ENCODE results near the gene CD40. TPM values are rescaled to one million over a fixed set of nuclear protein-coding genes. Genes with fewer than 3 reads are reported as not detected.
A peak's percentile ranks its signal among the peaks of the same experiment; 100 is the strongest.
"Not testable (repeated sequence)": the region's sequence is repeated elsewhere in the genome, so short reads cannot be mapped to it uniquely, and the experiment has no call there.

Gene CD40
- 6.2 and 13.7 TPM in 2 replicates for total RNA-seq (2014; rRNA removed; shearing (Covaris generic))

DNA sequence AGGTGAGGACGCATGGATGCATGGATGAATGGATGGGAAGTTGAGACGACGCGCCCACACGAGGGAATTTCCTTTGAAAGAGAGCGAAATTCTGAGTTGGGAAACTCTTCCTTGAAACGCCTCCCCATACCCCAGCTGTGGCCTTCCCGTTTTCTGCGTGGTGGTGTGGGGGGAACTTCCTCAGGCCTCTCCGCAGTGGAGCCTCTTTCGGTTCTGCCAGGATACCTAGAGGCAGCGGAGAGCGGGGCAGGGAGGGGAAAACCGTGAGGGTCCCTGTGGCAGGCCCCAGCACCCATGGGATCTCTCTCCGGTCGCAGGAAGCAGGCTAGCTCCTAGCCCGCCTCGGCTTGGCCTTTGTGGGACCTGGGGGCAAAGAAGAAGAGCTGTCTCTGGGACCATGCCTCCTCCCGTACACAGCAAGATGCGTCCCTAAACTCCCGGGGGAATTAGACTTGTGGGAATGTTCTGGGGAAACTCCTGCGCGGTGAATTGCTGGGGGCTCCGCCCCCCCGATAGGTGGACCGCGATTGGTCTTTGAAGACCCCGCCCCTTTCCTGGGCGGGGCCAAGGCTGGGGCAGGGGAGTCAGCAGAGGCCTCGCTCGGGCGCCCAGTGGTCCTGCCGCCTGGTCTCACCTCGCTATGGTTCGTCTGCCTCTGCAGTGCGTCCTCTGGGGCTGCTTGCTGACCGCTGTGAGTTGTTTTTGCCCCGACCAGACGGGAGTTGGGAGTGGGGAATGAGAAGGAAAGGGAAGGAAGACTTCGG is at the start of gene CD40:
TSS of gene CD40 (plus strand) at position 611 of the 764 bp plus-strand sequence. CDS start at position 641, 30 bp downstream.
- DNase-seq (ENCODE audit: low spot score): peak; percentile 25

- no peak for DNase-seq (ENCODE audit: low spot score)
These were observed 47.8 kb upstream of the CD40 start for GRCh38 chr20:46070215-46070900.

- no peak for DNase-seq (ENCODE audit: low spot score)
These were observed 46.5 kb upstream of the CD40 start for GRCh38 chr20:46071573-46071972.

- DNase-seq (ENCODE audit: low spot score): no peak
These were observed 45.1 kb upstream of the CD40 start for GRCh38 chr20:46073024-46073423.

- no peak for DNase-seq (ENCODE audit: low spot score)
These were observed 44.7 kb upstream of the CD40 start for GRCh38 chr20:46073443-46073842.

GRCh38 chr20:46074006-46074405 is 44.1 kb upstream of the CD40 start:
- DNase-seq (ENCODE audit: low spot score): no peak

DNA sequence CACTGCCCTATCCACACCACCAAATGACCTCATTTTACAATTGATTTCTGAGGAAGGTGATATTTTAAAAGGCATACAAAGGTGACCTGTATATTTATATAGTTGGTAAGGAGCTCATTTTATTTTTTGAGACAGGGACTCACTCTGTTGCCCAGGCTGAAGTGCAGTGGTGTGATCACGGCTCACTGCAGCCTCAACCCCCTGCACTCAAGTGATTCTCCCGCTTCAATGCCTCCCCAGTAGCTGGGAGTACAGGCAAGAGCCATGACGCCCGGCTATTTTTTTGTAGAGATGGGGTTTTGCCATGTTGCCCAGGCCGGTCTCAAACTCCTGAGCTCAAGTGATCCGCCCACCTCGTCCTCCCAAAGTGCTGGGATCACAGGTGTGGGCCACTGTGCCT is 41.3 kb upstream of the CD40 start:
- DNase-seq (ENCODE audit: low spot score): no peak

DNA sequence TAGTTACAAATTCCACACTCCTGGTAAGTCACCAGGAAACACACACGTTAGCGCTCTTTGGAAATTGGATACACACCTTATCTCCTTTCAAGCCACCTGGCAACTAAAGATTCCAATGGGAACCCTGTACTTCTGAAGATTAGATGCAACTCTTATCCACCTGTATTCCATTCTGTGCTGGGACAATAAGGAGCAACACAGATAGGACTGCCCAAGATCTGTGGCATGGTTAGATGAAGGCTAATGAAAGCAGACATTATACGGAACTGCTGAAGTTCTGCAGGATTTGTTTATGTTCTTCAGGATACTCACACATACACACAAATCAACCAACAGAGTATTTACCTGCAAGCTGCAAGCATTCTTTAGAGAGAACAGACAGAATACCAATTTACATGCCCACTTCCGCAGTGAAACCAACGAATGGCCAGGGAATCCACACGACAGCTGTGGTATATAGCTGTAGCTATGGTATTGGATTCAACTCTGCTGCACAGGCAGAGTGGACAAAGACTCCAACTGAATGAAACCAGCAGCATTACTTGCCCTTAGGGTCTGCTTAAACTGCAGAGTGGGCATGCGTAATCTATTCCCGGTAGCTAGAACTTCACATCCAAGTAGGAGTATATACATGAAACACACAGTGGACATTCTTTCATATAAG is 40.3 kb upstream of the CD40 start:
- no peak for DNase-seq (ENCODE audit: low spot score)

GRCh38 chr20:46078954-46079353 is 39.2 kb upstream of the CD40 start:
- no peak for DNase-seq (ENCODE audit: low spot score)

- DNase-seq (ENCODE audit: low spot score): no peak
These were observed 37.0 kb upstream of the CD40 start for GRCh38 chr20:46081074-46081473.

GRCh38 chr20:46083101-46083500 is 35.0 kb upstream of the CD40 start:
- DNase-seq (ENCODE audit: low spot score): no peak

- no peak for DNase-seq (ENCODE audit: low spot score)
These were observed 34.5 kb upstream of the CD40 start for GRCh38 chr20:46083531-46084061.

DNA sequence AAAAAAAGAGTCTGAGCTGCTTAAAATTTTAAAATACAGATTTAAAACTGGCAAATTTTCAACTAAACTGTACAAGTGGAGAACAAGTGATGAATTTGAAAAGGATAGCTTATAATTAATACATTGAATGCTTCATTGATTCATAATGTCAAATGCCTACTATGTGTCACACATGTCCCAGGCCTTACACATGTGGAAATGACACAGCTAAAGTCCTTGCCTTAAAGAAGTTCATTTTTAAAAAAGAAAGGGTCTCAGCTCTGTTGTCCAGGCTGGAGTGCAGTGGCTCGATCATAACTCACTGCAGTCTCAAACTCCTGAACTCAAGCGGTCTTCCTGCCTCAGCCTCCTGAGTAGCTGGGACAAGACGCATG is 33.3 kb upstream of the CD40 start:
- no peak for DNase-seq (ENCODE audit: low spot score)

DNA sequence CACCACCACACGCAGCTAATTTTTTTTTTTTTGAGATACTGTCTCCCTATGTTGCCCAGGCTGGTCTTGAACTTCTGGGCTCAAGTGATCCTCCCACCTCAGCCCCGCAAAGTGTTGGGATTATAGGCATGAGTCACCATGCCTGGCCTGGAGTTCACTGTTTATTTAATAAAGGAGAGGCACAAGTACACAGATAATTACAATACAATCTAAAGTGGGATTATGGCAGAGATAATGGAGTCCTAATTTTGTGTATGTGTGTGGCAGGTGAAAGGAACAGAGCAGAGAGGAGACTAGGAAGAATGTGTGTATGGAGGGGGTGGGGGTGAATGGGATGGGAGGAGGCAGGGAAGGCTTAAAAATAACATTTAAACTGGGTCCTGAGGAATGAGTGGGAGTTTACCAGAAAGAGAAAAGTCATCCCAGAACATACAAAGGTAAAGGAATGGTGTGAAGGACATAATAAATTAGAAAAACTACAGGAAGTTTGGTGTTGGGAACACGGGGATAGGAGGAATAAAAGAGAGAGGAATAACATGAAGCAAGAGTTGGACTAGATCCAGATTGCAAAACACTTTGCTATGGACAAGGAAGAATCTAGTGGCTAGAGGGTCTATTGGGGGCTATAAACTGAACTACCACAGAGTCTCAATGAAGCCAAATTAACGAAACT is 32.8 kb upstream of the CD40 start:
- peak; percentile 56 for DNase-seq (ENCODE audit: low spot score)

- no peak for DNase-seq (ENCODE audit: low spot score)
These were observed 31.0 kb upstream of the CD40 start for GRCh38 chr20:46087161-46087560.

DNA sequence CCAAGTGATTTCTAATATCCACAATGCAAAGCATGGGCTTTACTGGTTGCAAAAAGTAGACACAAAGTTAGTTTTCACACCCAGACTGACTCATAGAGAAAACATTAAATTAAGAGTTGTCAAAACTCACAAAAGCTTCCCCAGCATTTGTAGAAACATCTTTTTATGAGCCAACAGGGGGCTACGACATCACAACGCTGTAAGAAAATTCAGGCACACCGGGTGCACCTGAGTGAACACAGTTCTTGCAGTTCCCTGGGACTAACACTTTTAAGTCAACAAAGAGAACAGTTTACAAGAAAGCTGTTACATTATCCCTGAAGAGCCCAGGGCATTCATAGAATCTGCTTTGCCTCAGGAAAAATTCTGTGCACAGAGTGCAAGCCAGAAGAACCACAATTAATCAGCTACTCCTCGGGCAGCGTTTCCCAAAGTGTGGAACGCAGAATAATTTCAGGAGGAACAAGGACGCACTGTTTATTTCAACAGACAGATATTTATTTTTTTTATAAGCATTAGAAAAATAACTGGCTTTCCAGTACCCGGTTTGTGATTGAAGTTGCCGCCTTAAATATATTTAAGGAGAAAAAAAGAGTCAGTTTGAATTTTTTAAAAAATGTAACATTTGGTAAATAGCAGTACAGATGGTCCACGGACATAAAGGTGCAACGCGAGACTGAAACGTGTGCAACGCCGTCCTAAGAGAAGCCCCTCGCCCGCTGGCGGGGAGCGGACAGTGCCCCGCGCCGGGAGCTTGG is 29.5 kb upstream of the CD40 start:
- no peak for DNase-seq (ENCODE audit: low spot score)

GRCh38 chr20:46089167-46089416 is 29.0 kb upstream of the CD40 start:
- DNase-seq (ENCODE audit: low spot score): no peak

DNA sequence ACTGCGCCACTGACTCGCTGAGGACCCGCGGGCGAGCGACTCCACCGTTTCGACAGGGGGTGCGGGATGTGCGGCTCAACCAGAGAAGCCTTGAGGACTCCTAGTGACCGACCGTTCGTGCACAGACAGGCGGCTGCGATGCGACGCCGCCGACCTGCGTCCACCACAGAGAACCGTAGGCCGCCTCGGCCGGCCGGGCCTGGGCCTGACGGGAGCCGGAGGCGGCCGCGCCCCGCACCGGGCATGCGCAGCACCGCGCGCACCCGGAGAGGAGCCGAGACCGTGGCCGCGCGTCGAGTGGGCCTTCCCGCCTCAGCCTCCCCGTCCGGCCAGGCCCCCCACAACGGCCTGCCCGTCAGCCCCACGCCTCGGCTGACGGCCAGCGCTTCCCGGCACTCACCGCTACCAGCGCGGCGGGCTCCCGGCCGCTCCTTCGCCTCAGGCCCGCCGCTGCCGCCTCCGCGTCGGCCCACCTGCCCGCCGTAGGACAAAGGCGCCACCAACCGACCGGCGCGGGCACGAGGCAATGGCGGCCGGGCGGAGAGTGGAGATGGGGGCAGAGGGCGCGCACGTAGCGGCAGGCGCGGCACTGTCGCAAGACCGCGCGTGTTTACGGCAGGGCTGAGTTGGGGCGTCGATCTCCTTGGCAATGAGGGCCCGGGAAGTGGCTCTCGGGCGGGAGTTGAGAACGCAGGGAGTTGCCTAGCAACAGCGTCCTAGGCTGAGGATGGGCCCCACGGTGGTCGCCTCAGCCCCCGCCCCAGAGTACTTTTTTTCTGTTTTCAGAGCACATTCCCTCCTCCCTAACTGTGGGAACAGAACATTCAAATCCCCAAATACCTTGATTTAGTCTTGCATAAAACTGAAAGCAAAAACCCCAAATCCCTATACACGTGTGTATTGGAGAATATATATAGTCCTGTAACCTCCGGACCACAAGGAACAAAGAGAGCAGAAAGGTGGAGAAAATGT is 28.4 kb upstream of the CD40 start, which contains the start of gene NCOA5:
TSS of gene NCOA5 (minus strand) at position 546 of the 972 bp plus-strand sequence. CDS start 10,538 bp downstream, outside the sequence.
- peak; percentile 94 for DNase-seq (ENCODE audit: low spot score)

- DNase-seq (ENCODE audit: low spot score): not testable (repeated sequence)
These were observed 26.2 kb upstream of the CD40 start for GRCh38 chr20:46091622-46092535.

Data from H4 (cell line).